Gastroesophageal sphincter (tissue), 3 donors: ENCODE results near the gene EXOC3L4.

ENCODE experiments used
- POLR2A ChIP-seq, 2 donors: fragments of 450-650 bp; IDR thresholded peaks; one replicate each; pipeline ENCODE4 v1.6.1; 2017; ENCODE audit warnings: antibody characterized with exemption in 2 of 2, mild to moderate bottlenecking in 2 of 2, moderate library complexity in 1 of 2
- POLR2AphosphoS5 ChIP-seq: sonication (generic); formaldehyde crosslinking; IDR thresholded peaks from one replicate; pipeline ENCODE4 v1.6.1; 2017; ENCODE audit warnings: antibody characterized with exemption
- TF ChIP-seq, protein P1 (sequence below), 4 experiments: fragments of 200-600 bp in 2 of 4; fragments of 450-650 bp in 2 of 4; sonication (generic) in 1 of 4; IDR thresholded peaks; one replicate each; pipeline ENCODE4 v1.5.1; 2017 to 2019; ENCODE audit warnings: antibody characterized with exemption in 4 of 4, mild to moderate bottlenecking in 2 of 4, moderate library complexity in 2 of 4

- TF ChIP-seq POLR2A (IDR thresholded peaks at IDR 0.05) (no peak), POLR2AphosphoS5 (no peak)
- TF ChIP-seq, protein P1, sequence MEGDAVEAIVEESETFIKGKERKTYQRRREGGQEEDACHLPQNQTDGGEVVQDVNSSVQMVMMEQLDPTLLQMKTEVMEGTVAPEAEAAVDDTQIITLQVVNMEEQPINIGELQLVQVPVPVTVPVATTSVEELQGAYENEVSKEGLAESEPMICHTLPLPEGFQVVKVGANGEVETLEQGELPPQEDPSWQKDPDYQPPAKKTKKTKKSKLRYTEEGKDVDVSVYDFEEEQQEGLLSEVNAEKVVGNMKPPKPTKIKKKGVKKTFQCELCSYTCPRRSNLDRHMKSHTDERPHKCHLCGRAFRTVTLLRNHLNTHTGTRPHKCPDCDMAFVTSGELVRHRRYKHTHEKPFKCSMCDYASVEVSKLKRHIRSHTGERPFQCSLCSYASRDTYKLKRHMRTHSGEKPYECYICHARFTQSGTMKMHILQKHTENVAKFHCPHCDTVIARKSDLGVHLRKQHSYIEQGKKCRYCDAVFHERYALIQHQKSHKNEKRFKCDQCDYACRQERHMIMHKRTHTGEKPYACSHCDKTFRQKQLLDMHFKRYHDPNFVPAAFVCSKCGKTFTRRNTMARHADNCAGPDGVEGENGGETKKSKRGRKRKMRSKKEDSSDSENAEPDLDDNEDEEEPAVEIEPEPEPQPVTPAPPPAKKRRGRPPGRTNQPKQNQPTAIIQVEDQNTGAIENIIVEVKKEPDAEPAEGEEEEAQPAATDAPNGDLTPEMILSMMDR (IDR thresholded peaks at IDR 0.05), result no peak
Observed at GRCh38 chr14:103045371-103045869, 49.1 kb upstream of the EXOC3L4 start.
